Glomerular endothelial cell (primary cell): ENCODE results near the gene ANK3. TPM values are rescaled to one million over a fixed set of nuclear protein-coding genes. Genes with fewer than 3 reads are reported as not detected.

Source experiments
- DNase-seq: peaks from one replicate; pipeline ENCODE4 v3.0.0-alpha.2; 2011; ENCODE audit warnings: low read depth, low spot score; ENCODE audit errors: extremely low read depth
- total RNA-seq: library from RNA; depleted of rRNA; stranded (reverse); fragments of >200 nt; gene quantifications from 2 replicates; pipeline ENCODE4 v1.2.3, GENCODE V29; 2015

ANK3 gene
- total RNA-seq, 1 donor from 2014 or later: 7.9 TPM

DNA sequence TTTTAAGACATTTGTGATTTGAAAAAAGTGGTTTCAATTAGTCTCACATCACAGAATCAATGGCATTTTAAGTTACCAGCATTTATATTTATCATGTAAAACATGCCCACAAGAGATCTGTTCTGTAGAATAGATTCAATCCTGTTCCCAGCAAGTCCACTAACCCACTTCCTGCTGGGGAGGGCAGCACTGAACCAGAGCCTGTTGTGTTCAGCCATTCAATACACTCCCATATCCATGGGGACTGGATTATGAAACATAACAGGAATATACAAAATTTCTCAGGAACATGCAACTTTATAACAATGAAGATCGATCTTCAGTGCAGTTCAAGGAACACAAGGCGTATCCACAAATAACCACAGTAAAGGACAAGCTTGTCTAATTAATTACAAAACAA is 24.4 kb upstream of the ANK3 start:
- no peak for DNase-seq

DNA sequence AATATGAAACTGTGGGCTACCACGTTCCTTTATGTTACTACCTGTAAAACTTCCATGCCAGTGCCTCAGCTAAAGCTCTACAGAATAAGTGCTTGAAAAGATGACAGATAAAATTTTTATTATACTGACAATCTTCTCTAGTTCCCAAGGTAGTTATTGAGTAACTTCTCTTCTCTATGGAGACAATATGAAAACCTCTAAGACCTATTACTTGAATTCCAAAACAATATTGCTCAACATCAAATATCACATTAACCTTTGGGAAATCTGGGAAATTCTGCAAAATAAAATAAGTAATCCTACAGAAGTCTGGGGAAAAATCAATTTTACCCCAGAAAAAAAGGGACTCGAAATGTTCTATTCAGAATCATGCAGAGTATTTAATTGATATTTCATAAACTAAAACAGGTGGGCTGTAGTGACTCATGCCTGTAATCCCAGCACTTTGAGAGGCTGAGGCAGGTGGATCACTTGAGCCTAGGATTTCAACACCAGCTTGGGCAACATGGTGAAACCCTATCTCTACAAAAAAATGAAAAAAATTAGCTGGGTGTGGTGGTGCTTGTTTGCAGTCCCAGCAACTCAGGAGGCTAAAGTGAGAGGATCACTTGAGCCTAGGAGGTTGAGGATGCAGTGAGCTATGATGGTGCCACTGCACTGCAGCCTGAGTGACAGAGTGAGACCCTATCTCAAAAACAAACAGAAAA is 23.8 kb upstream of the ANK3 start:
- DNase-seq: no peak

DNA sequence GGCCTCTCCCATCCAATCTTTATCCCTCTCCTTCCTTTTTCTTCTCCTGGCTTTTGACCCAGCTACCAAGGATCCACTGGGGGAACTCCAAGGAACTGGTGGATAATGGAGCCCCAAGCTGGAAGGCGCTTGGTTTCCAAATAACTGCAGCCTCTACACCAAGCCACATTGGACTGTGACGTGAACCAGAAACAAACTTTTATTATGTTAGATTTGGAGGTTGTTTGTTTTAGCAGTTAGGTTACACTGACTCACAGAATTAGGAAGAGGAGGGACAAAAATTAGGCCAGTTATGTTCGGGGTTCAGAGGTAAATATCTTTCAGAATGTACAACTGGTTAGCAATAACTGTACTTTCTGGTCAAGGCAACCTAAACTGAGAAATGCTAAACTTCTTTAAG is 21.3 kb upstream of the ANK3 start:
- DNase-seq: no peak

DNA sequence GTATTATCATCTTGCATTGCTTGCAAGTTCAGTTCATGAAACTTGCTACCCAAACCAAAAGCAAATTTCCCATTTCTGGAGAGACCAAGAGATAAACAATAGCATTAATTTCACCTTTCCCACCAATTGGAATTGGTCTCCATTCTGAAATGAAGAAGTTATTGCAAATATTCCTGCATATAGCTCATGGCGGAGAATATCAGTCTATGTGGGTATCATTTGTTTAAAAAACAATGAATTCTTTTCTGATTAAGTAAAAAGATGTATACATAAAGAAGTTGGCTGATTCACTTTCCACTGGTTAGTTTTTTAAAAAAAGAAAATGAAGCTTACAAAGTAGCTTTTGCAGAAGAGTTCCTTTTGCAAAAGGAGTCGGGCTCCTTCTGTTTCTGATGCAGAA is 19.5 kb upstream of the ANK3 start:
- no peak for DNase-seq

DNA sequence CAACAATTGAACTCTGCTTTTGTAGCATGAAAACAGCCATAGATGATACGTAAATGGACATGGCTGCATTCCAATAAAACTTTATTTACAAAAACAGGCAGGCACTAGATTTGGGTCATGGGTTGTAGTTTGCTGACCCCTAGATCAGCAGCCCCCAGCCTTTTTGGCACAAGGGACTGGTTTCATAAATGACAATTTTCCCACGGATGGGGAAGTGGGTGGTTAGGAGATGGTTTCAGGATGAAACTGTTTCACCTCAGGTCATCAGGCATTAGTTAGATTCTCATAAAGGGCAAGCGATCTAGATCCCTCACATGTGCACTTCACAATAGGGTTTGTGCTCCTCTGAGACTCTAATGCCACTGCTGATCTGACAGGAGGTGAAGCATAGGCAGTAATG is 16.5 kb upstream of the ANK3 start:
- DNase-seq: no peak

DNA sequence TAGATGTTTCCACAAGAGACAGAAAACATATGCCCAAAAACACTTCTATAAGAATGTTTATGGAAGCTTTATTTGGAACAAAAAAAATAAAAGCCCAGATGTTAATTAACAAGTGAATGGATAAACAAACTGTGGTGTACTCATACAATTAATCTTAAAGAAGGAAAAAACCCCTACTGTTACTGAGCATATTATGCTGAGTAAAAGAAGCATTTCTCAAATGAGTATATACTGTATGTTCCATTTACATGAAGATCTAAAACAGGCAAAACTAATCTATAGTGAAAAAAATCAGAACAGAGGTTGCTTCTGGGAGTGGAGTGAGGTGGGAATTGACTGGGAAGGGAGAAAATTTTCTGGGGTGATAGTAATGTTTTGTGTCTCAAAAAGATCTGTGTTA is 15.5 kb upstream of the ANK3 start:
- DNase-seq: no peak

DNA sequence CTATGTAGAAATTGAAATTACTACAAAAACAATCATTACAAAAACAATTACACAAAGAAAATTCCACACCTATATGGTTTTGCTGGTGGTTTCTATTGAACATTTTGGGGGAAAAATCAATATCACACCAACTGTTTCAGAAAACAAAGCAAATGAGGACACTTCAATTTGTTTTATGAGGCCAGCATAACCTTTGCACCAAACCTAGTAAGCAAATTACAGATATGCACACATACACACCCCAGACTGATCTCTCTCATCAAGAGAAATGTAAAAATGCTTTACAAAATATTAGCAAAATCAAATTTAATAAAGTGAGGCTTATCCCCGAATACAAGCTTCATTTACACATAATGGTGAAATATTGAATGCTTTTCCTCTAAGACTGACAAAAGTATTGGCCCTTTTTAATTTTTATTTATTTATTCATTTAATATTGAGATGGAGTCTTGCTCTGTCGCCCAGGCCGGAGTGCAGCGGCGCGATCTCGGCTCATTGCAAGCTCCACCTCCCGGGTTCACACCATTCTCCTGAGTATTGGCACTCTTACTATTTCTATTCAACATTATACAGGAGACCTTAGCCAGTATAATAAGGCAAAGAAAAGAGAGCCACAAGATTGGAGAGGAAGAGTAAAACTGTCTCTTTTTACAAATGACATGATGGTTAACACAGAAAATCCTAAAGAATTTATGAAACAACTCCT is 13.6 kb upstream of the ANK3 start:
- DNase-seq: no peak

DNA sequence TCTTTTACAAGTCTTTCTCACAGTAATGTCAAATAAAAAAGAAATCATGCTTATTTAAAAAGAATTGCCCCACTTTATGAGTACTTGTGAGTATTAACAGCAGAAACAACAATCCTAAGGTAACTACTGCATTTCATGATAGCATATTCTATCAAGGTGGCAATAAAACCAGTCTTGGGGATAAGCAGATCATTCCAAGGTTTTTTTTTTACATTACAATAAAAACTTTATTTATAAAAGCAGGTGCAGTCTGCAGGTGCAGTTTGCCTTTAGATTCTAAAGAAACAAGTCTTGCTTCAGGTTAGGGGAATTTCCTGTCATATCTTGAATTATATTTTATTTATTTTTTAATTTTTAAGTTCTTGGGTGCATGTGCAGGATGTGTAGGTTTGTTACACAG is 10.7 kb upstream of the ANK3 start:
- DNase-seq: no peak

DNA sequence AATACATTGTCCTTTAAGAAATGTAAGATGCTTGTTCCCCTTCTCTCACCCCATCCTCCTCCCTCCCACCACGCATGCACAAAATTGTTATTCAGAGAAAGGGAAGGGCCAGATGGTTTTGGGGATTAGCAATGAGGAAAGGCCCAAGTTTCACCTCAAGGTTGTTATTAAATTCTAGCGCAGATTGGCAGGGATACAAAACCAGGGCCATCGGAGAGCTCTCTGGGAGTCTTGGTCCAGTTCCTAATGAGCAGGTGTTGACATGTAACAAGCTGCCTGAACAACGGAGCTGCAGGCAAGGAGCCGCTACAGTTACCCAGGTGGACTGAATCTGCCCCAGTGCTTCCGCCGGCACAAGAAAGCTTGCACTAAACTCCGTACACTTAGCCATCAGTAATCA is 9.7 kb upstream of the ANK3 start:
- no peak for DNase-seq

DNA sequence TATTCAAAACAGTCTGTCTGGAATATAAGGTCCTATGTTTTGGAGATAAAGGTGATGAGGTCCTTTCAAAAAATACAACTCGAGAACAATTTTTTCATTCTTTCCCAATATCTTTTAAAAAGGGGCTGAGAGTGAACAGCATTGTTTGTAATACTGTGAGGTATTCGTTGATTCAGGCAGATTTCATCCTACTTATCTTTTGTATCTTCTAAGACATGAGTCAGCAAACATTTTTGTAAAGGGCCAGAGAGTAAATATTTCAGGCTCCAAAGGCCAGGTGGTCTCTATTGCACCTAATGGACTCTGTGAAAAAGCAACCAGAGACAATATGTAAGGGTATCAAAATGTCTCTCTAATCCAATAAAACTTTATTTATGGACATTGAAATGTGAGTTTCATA is 8.1 kb upstream of the ANK3 start:
- no peak for DNase-seq

DNA sequence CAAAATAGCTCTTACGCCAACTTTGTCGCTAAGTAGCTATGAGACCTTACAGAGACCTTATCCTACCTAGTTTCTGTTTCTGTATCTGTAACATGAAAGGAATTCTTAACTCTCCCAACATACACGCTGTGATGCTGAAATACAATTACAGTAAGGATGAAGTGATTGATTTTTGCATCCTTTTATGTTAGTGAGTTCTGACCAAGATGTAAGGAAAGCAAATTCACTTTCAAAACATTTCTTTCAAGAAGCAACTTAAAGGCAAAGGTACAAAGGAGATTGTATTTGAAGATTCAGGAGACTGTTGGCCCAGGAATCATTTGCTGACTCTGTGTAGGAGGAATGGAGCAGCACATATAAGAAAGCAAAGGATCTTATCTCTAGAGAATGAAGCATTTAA is 7.1 kb upstream of the ANK3 start:
- DNase-seq: no peak

DNA sequence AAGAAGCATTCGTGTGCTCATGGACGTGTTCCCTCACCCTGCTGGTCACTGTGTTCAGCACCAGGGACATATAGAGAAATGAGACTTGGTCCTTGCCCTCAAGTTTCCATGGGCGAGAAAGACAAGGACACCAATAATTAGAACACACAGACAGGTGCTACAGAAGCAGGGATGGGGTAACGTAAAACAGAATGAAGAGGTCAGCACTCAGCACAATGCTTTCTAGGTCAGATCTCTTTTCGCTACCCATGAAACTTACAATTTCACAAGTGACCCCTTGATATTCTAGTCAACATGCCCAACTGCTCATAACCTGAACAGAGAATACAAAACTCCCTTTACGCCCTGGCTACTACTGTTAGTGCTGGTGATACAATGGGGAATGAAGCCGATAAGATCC is 6.0 kb upstream of the ANK3 start:
- DNase-seq: no peak

DNA sequence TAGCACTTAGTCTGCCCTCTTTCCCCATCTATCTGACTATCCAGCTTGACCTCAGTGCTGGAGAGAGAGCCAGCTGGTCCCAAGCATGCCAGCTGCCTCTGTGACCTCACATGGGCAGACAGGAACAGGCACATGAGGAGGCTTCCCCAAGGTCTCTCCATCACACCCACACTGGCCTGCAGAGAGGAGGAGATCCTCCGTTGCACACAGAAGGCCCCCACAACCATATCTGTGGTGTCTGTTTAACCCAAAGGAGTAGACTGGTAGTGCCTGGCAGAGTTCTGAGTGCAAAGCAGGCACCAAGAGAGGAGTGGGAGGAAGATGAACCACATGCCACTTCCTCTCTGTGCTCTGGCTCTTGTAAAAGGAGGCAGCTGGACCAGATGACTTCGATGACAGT is 4.8 kb upstream of the ANK3 start:
- no peak for DNase-seq

DNA sequence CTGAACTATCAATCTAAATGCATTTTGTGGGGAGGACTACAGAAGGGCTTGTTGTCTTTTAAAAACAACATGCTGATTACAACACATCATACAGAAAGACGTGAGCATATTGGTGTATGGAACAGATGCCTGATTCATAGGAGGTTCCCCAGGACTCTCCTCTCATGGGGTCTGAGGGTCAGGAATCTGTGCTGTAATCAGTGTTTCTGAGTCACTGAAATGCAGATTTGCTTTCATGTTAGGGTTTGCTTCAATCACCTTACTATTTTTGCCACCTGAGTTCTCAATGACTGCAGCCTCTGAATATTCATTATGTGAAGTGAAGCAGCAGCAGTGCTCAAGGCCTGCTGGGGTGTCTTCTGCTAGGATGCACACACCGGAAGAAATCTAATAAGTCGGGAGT is 550 bp upstream of the ANK3 start:
- DNase-seq: no peak

DNA sequence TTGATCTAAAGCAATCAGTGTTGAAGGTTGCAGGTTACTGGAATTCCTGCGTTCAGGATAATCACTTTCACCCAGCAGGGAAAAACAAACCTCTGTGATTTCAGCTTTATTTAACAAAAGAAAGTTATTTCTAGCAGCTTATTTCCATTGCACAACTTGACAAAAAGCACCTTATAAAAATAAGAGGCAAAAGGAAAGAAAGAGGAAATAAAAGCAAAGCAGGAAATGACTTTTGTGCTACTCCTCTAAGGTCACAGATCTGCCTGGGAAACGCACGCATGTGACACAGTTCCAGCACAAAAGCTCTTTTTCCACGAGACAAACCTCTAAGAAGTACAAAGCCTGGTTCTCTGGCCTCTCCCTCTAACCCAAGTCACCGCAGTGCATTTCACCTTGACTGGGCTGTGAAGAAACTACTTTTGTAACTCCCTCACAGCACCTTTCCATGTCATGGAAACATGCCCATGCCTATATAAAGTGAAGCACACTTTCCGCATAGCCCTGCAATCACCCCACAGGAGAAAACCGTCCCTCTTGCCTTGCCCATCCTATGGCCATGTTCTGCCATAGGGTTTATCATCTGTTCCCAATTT is 870 bp downstream of the ANK3 start:
- DNase-seq: no peak

DNA sequence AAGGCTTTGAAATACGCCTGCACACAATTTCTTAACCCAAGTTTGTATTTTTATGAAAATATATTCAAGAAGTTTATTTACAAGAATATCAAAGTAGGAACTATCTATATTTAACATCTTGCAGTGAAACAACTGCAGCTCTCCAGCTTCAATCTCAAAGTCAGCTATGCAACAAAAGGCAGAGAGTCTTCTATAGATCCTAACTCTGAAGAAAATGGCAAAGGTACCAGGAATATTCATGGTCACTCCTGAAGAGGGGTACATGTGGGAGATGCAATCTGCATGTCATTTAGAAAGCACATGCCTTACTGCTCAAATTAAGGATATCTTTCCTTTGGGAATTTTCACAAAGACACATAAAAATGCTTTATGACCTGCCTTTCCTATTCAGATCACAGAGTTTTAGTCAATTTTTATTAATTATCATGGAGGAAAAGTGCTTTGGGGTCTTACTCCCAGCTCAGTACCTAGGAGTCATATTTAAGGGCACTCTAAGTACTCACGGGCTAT is 1.5 kb downstream of the ANK3 start:
- DNase-seq: no peak

DNA sequence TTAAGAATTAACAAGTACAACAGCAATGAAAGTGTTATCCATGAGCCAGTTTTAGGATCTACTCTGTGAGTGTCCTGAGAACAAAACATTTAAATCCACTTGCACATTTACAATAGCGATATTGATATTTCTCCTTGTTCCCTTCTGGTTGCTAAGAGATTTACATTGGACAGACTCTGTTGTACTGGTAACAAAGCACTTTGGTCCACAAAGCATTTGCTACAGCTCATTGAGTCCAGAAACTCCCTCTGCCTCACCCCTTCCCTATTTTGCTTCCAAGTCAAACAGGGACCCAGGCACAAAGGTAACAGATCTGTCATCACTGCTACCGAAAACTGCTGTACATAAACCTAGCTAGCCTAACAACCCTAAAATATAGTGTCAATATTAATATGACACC is 2.1 kb downstream of the ANK3 start:
- no peak for DNase-seq

DNA sequence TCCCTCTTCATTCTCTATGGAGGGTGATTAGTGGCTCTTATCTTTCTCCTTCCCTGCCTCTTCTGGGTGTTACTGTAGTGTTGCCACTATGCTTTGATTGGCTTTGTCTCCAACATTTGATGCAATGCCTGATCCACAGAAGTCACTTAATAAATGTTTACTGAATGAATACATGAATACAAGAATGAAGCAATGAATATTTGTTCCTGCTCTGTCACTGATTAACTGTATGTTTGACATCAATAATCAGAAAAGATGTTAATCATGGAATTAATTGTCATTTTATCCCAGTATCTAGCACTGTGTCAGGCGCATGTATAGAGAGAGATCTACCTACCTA is 4.3 kb downstream of the ANK3 start:
- DNase-seq: no peak

DNA sequence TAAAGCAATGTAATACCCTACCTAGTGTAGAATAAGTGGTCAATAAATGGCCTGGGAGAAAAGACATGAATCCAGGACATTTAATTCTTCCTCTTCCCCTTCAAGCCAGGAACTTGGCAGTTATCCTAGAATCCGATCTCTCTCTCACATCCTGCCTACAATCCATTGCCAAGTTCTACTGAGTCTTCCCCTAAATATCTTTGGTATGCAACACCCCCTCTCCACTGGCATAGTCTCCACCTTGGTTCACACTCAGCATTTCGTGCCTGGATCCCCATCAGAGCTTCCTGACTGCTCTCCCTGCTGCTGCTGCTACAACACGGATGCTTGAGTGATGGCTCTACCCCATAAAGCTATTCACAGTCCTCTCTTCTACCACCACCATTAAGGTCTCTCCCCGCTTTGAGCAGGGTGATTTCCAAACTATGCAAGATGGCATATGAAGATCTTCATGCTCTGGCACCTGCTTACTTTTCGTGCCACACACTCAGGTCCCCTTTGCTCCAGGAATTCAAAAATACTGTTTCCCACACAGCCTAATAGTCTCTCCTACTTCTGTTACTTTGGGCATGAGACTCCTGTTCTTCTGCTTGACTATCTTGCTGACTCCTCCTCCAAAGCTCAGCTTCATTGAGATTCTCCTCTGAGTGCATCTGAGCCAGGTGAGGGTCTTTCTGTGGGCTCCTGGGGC is 4.8 kb downstream of the ANK3 start:
- DNase-seq: peak; percentile 77

DNA sequence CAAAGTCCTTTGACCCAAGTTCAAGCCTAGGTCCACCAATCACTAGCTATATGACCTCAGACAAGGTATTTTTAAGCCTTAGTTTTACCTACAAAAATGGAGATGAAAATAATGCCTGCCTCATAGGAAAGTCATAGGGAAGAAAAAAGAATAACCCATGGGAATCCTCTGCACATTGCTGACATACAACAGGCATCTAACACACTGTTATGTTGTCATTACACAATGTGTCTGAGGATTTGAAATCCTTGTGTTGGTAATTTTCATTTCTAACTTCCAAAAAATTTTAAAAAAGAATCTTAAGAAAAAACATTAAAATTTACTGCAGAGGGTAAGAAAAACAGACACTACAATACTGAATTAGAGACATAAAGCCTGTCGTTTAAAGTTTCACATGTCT is 5.7 kb downstream of the ANK3 start:
- no peak for DNase-seq

DNA sequence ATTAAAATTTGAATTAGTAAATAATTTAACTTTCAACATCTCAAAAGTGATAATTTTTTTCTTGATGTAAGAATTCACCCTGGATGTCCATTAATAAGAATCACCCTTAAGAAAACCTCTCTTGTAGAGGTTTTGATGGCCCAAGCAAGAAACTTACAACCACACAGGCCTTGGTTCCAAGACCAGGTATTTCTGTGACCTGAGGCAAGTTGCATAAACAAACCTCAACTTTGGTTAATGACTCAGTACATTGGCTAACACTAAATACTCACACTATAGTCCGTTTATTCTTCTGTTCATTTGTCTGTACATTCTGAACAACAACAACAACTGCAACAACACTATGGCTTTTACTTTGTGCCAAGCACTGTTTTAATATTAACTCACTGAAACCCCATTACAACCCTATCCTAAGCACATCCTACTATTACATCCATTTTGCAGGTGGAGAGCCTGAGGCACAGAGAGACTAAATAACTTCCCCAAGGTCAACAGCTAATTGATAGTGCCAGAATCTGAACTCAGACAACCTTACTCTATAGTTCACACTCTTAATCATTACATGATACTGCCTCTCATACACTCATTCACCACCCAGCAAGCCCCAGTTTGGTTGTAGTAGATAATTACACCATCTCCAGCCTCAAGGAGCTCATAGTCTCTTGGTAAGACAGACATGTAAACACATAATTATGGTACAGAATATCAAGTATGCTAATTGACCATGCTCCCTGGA is 6.6 kb downstream of the ANK3 start:
- no peak for DNase-seq
